ENCODE measurements around the gene HK1.
A peak's percentile ranks its signal among the peaks of the same experiment; 100 is the strongest.
"Not testable (repeated sequence)": the region's sequence is repeated elsewhere in the genome, so short reads cannot be mapped to it uniquely, and the experiment has no call there.

The HK1 gene

DNA sequence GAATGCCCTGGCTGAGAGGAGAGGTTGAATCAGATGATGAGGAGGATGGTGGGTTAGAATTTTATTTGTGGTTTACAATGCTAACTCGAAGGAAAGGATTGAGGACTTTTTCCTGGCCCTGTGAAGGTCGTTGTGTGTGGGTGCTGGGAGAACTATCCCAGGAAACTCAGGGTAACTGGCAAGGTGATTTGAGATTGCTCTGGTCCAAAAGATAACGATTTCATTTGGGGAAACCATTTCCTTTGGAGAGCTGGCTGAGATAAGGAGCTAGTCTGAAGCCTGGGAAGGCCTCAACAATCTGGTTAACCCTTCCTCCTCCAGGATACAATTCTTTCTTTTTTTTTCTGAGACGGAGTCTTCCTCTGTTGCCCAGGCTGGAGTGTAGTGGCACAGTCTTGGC, 33.0 kb downstream of the HK1 start:
- no peak for DNase-seq (ENCODE audit: low read depth)

DNA sequence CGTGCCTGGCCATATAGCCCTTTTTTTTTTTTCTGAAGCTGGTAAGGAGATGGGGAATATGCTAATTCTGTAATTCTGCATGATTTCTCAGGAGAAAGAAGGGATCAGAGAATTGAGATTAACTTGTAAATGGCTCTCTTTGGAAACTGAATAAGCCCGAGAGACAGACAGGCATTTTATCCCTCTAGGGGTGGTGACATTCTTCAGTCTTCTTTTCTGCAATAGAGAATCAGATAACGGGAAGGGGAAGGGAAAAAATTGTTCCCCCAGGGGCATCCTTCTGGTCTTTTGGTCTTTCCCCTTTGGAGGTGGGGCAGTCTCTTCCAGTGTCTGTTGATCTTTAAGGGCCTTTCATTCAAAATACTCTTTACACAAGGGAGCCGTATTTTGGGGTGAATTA, 34.2 kb downstream of the HK1 start:
- DNase-seq (ENCODE audit: low read depth) = no peak

DNA sequence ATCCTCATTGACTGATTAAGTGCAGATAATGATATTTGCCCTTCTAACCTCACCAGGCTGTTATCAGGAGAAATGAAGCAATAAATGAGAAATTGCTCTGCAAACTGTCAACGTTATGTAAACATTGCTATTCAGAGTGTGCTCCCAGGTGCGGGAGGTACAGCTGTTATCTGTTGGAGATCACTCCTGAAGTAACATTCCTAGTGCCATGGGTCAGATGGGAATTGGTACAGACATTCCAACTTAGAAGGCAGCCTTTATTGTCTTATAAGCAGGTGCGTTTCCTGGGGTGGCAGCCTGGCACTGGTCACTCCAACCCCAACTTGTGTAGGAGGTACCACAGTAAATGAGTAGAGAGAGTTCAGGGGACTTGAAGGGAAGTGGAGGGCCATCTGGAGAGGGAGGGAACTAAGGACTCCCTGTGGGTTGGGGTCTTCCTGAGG, 36.8 kb downstream of the HK1 start:
- no peak for DNase-seq (ENCODE audit: low read depth)

DNA sequence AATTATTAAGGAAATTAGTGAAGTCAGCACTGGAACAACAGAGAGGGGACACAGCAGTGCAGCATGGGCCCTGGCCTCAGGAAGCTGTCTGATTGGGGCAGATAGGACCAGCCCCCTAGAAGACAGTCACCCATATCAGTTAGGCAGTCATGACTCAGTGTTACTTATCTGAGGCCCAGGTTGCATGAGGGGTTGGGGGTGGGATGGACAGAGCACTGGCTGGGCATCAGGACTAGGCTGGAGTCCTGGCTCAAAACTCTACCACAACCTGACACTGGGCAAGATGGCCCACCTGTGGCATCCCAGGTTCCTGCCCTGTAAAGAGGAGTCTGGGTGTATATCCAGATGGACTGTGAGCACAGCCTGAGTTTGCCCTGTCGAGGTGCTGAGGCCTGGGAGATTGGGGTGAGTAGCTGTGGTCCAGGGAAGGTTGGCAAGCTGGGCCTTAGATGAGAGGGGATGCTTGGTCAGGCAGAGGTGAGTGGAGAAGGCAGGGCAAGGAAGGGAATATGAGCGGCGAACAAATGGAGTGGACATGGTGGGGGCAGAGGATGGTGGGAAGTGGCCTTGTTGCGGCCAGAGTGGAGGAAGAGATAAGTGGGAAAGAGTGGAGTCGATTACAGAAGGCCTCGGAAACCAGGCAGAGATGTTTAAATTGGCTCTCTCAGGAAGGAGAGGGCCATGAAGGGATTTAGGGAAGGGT, 37.5 kb downstream of the HK1 start:
- no peak for DNase-seq (ENCODE audit: low read depth)

DNA sequence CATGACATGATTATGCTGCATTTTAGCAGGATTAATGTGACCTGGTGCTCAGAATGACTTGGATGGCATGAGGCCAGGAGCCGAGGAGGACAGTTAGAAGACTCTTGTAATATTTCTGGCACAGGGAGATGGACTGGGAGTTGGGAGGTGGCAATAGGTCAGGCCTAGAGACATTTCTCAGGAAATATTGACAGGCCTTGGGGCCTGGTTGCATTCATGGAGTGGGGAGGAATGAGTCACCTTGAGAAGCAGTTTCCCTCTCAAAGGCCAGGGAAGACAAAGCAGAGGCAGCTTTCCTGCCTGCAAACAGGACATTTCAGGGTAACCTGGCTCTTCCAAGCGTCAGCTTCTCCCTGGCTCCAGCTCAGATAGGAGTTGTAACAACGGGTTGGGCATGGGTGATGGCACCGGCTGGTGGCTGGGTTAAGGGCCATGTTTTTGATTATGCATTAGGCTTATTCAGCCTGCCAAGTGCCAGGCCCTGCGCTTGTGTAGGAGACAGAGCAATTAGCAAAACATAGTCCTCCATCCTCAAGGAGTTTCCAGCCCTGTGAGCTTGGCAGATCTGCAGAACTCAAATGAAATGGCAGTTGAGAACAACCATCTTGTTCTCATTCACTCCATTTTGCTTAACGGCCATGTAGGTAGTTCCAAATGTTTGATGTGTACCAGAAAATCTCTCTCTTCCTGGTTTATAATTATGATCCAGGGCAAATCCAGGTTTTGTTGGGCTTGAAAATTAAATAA, 38.2 kb downstream of the HK1 start:
- DNase-seq (ENCODE audit: low read depth) = no peak

DNA sequence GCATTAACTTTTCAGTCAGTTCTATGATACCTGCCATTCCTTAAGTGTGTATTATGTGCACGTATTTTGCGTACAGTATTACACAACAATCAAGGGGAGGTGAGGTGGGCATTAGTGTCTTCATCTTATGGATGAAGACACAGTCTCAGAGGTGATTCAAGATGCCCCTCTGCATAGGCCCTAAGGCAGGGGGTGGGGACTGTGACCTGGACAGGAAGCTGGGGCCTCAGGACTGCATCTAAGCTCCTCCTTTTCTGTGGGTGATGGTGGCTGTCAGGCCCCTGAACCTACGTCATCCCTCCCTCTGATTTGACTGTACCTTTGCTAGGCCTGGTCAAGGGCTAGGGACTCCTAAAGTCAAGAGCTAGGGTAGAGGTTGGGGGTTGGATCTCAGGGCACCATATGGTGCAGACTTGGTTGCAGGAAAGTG, 38.9 kb downstream of the HK1 start:
- DNase-seq (ENCODE audit: low read depth) = no peak

DNA sequence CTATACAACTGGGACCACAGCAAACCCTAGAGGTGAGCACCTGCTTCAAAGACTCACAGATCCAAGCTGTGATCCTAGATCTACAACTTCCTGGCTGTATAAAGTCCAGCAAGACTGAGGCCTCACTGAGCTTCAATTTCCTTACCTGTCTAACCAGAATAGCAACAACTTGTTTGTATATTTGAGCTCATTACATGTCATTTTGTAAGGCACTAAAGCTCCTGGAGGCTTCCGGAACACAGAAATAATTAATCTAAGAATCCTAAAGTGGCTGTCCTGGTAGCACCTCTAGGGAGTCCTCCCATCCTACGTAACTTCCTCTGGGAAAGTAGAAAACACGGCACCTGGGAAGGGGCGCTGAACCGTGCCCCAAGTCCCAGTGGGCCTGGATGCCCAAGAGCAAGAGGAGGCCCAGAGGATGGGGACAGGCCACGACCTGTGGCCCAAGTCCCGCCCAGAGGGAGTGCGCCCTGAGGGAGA, 39.4 kb downstream of the HK1 start:
- no peak for DNase-seq (ENCODE audit: low read depth)

DNA sequence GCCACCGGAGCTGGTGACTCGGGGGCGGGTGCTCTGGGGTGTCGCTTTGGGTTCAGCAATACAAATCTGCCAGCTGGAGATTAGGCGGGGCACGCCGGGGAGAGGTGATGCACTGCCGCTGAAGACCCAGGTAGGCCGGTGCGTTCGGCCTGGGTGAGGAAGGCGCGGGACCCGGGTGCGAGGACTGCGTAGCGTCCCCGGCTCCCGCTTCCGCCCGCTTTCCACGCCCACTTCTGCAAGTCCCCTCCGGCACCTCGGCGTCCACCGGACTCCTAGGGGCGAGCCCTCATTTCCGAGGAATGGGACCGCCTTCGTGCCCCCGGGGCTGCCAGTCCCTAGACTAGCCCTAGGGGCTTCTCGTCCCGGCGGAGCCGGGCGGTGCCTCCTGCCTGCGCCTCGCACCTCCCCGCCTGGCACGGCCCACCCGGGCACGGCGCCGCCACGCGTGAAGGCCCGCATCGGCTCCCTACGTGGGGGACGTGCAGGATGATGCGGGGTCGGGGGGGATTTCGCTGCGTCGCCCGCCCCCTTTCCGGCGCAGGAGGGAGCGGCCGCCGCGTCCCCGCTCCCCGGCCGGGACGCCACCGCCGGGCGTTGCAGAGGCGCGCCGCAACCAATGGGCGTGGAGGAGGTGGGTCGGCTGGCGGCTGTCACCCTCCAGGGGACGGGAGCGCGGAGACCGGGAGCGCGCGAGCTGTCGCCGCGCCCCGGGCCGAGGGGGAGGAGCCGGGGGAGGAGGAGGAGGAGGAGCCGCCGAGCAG, 40.0 kb downstream of the HK1 start:
- DNase-seq (ENCODE audit: low read depth) = peak; percentile 88

DNA sequence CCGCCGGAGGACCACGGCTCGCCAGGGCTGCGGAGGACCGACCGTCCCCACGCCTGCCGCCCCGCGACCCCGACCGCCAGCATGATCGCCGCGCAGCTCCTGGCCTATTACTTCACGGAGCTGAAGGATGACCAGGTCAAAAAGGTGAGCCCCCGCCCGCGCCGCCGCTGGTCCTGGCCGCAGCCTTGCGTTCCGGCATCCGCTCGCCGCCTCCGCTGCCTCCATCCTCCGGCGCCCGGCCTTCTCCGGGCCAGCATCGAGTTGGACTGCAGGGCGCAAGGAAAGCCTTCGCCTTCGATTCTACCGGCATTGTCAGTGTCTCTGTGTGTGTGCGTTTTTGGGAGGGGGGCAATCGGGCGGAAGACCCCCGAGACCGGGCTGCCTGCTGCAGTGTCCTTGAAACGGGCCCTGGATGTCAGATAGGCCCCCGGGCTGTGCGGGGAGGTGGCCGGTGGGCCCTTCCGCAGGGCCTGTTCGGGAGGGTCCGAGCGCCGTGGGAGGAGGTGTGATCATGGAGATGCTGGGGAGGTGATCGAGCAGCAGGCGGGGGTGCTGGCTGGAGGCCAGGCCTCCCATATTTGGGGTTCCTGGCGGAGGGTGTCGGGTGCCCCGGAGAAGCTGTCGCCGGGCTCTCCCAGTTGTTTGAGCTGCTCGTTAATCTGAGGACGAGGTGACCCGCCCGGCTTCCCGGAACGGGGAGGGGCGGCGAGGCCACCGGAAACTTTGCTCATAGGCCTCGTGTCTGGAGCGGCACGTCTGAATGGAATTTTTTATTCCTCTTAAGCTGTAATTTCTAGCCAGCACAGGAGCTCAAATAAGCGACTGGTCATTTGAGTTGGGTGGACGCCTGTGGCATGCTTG, 40.8 kb downstream of the HK1 start:
- DNase-seq (ENCODE audit: low read depth) = peak; percentile 76

DNA sequence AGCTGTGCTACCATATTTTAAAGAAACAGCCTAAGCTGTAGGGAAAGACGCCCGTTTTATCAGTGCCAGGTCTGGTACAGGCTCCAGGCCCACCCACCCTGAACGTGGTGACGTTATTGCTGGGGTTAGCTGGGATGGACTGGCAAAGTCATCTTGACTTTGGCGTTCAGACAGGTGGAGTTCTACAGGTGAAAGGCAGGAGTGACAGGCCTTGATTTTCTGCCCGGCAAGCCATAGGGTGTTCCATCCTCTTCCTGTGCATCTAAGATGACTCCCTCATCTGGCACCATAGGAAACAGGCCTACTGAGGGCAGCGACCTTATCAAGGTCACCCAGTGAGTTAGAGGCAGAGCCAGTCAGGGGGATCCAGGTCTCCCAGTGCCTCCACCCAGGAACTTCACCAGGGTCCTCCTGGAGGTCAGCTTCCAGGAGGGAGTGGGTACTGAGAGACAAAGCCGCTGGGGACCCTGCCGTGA, 41.6 kb downstream of the HK1 start:
- DNase-seq (ENCODE audit: low read depth) = no peak

DNA sequence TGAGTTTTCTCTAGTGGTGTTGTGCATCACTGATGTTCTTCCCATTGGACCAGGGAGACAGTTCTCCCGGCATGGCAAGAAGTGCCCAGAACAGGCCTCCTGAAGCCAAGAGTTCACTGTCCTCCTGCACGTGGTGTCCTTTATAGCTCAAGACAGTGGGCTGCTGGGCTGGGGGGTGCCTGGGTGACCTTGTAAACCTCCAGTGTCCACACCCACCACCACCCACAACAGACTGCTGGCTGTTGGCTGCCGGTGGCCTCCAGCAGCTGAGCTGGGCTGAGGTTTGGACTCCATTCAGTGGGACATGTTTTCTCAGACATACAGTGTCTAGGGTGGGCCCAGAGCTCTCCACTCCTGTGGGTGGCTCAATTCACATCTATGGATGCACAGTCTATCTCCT, 42.2 kb downstream of the HK1 start:
- no peak for DNase-seq (ENCODE audit: low read depth)

DNA sequence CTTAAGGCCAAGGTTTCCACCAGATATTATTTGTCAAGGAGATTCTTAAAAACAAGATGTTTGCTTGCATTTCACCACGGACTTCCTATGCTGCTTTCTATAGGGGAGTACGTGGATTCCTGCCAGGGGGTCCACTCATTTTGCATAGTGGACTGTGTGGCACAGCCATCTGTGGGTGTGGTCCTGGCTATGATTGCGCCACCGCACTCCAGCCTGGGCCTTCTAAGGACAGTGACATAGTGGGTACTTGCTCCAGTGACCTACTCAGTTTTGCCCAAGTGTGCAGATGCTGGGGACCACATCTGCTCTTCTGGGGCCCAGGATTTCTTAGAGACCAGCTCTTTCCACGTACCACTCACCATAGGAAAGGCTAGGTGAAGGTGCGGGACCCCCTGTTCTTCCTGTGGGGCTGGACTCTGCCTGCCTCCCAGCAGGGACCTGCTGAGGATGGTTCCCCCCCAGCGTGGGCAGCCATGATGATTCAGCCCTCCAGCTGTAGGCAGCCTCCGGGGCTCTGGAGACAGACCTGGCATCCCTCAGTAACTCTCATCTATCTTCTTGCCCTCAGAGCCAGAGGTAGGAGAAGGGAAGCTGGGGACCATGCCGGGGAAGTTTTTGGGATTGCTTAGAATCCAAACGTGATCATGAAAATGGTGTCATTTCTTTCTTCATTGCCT, 42.9 kb downstream of the HK1 start:
- no peak for DNase-seq (ENCODE audit: low read depth)

DNA sequence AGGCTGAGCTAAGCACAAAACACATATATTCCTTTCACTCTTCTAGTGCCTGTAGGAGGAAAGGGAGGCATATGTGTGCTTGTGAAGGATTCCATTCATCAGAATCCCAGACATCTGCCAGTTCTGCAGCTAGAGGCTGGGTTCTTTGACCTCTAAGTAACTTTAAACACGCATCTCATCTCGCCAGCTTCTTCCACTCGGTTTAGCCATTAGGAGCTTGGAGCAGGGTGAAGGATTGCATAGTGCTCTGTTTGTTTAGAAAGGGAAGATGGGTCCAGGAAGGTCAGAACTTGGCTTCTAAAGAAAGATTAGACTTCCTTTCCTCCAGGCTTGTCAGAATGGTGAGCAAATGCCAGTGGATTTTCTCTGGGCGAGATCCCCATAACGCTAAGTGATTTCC, 43.6 kb downstream of the HK1 start:
- DNase-seq (ENCODE audit: low read depth) = no peak

DNA sequence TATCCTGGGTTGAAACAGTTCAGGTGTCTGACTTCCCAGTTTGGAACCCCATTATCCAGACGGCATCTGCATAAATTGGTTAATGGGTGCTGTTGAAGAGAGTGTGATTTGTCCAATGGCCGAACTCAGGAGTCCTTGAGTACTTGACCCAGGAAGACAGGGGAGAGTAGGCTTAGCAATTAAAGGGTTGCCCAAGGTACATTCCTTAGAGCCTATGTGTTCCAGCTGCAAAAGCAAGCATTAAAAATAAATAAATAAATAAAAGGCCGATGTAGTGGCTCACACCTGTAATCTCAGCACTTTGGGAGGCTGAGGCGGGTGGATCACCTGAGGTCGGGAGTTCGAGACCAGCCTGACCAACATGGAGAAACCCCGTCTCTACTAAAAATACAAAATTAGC, 44.0 kb downstream of the HK1 start:
- not testable (repeated sequence) for DNase-seq (ENCODE audit: low read depth)

DNA sequence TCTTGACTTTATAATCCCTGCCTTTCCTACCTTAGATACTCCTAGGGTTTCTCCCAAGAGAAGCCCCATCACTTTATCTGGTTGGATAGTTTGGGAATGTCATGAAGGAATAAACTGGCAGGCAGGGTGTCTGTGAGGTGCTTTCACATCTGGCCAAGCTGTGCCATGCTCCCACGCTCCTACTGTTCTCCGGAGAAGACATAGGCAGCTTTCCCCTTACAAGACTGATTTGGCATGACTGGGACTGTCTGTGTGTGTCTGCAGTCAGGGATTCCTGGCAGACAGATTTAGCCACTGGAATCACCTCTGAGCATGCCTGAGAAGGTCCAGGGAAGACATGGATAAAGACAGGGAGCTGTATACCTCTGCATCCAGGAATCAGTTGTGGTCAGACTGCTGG, 45.3 kb downstream of the HK1 start:
- no peak for DNase-seq (ENCODE audit: low read depth)

DNA sequence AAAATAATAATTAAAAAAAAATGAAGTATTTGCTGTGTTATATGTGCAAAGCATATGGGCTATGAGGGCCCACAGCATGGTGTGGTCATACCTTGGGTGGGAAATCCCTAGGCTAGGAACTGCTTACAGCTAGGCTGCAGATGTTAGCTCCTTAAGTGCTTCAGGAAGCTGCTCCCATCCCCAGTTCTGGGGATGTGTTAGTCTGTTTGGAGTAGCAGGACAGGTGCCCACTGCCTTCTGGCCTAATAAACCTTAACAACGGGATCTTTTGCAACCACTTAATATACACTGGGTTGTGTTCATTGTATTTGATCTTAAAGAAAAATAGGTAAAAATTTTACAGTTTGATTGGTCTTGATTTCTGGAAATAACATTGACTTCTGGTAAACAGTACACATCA, 46.3 kb downstream of the HK1 start:
- DNase-seq (ENCODE audit: low read depth) = no peak

DNA sequence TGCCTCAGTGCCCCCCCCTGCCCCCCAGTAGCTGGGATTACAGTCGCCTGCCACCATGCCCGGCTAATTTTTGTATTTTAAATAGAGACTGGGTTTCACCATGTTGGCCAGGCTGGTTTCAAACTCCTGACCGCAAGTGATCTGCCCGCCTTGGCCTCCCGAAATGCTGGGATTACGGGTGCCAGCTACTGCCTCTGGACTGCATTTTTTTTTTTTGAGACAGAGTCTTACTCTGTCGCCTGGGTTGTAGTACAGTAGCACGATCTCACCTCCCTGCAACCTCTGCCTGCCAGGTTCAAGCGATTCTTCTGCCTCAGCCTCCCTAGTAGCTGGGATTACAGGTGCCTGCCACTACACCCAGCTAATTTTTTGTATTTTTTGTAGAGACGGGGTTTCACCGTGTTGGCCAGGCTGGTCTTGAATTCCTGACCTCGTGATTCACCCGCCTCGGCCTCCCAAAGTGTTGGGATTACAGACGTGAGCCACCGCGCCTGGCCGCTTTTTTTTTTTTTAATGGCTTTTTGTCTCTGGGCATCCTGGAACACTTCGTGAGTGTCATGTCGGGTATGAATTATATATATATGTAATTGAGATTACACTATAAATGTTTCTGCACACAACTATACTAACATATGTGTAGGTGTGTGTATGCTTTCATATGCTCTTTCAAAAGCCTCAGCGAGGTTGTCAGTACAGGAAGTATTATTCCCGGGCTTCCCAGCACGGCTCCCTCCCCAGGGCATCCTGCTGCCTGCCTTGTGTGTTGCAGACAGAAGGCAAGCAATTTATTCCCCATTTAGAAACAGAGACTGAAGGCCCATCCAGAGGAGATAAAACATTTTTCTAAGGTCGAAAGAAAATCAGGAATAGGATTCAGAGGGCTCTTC, 47.6 kb downstream of the HK1 start:
- not testable (repeated sequence) for DNase-seq (ENCODE audit: low read depth)

DNA sequence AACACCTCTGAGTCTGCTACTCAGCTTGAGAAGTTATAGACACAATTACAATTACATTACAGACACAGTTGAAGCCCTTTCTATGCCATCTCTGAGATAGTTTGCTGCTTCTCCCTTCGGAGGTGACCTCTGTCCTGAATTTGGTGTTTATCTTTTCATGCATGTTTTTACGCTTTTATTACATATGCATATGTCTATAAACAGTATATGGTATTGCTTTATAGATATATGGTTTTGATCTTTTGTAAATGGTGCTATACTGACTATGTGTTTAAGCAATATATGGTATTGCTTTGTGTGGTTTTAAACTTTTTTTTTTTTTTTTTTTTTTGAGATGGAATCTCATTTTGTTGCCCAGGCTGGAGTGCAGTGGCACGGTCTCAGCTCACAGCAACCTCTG, 48.4 kb downstream of the HK1 start:
- no peak for DNase-seq (ENCODE audit: low read depth)

DNA sequence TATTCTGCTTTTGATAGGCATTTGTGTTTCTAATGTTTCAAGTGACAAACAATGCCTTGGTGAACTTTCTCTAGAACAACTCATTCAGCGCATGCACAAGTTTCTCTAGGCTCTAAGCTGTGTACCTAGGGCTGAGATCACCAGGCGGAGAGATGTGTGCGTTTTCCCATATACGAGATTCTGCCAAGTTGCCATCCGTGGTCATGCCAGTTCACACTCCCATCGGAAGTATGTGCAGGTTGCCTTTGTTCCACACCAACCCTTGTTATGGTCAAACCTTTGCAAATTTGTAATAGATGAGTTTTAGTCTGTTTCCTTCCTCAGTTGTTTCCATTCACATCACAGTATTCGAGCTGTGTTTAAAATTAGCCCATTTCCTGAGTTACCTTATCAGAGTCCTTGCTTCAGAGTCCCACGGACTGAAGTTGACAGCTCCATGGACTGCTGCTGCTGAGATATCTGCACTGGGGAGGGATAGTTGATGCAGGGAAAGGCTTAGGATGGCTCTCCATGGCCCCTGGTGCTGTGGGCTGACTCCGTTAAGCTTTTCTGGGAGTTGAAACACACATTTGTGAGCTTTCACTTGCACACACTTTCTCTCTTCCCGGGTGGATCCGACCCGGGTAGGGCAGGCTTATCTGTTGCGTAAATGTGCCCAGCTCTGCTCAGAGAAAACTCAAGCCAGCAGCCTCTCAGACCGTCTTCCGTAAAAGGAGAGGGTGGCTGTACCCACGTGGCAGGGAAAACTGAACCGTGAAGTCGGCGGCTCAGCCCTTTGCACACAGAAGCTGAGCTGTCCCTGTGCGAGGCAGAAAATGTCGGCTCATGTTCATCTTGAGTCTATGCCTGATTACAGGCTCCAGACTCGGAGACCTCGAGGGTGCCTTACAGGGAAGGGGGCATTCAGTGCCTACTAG, 49.4 kb downstream of the HK1 start:
- no peak for DNase-seq (ENCODE audit: low read depth)

All from T-helper 22 cell (primary cell).